Fibroblast of skin of back (primary cell): Measurements from ENCODE around the gene ESD.
"Not testable (repeated sequence)": the region's sequence is repeated elsewhere in the genome, so short reads cannot be mapped to it uniquely, and the experiment has no call there.

Experiments
- DNase-seq: peaks from one replicate; pipeline ENCODE4 v3.0.0-alpha.2; 2013

The ESD gene

DNA sequence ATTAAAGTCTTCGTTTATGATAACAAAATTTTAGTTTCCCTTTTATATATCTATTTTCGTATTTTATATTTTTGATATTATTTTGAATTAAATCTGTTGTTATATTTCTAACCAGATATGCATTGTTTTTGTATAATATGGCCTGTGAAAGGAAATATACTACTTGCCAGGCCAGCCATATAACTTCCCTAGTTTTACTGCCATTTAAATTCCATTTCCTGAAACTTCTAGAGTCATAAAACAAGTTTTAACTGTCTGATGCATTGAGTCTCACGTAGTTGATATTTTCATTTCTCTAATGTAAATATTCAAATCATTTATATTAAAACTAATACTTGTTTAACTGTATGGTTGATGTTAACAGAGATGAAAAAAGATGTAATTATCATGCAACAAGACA, 13.5 kb downstream of the ESD start:
- no peak for DNase-seq

DNA sequence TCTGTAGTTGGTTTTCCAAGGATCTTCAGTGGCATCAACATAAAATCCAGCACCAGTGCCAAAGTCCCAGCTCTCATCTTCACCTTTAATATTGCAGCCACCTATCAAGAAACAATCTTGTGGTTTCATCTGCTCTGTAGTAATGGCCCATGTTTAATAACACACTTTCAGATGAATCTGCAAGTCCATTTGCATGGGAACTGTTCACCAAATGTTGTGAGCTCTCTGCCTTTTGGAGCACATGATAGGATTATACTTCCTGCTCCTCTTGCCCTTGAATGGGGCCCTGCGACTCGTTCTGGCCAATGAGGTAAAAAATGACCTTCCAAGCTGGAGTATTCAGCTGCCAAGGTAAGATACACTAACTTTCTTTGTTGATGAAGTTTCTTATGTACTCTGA, 14.3 kb downstream of the ESD start:
- no peak for DNase-seq

DNA sequence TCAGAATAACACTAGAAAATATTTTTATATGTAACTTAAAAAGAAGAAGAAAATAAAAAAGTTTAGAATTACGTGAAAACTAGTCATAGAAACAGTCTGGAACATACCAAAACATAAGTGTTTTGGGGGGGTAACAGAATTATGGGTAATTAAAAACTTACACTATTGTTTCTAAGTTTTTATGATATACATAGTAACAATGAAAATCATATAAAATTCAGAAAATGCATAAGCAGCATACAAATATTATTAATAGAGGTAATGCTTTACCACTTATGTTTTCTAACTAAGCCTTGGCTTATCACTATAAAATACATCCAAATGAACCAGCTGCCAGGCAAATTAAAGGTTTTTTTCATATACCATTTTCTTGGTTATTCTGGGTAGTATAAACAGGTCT, 14.9 kb downstream of the ESD start:
- DNase-seq, result no peak

DNA sequence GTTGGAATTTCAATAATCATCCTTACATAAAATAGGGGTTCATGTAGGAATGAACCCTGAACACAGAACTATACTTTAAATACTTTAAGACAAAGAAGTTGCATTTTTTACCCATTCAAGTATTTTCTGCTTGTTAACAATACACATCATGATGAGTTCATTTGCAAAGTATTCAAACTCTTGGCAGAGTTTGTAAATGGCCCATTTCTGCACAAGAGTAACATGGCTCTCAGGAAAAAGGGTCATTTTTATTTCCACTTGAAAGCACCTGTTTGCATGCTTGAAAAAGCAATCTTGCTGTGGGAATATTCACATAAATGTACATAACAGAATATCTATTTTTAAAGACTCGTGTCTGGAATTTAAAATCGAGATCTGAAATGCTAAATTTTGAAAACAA, 18.1 kb downstream of the ESD start:
- peak; percentile 41 for DNase-seq

DNA sequence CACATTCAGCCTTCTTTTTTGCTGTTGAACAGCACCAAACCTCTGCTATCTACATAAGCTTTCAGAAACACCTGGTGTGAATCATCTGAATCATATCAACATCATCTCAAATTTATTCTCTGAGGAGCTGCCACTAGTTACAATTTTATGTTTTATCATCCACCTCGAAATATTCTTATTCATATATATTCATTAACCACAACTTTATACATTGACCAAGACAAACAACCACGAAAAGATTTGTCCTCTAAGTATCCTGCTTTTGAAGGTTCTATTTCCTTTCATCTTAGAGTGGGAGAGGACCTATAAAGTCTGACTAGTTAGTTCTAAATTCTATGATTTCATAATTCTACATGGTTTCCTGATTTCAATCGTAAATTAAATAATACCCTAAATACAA, 18.9 kb downstream of the ESD start:
- DNase-seq, result no peak

DNA sequence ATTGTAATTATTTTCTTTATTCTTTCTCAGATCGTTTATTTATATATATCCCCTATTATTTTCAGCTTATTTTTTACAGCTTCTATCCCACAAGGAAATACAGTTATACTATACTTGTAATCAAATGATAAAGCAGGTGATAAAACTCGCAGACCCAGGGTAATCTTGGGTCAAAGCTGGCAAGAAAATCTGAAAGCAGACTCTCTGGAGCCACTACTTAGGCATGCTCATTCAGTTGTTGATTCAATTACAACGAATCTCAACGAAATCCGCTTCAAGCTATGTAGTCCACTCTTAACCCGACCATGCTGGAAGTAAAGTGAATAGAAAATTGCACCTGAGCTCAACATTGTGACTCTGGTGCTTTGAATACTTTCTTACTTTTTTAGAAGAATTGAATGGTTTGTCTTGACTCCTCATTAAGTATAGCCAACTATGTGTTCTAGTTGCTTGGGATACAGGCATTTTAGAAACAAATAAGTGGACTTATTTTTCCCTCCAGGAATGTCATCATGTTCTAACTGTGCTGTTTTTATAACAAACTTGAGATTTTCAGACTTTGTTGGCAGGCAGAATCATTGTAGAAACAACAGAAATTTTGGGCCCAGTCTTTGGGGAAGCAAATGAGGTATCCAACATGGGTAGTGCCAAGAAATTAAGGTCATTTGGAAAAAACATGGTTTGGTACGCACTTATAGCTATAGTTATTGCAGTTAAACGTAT, 21.4 kb downstream of the ESD start:
- DNase-seq, result no peak

DNA sequence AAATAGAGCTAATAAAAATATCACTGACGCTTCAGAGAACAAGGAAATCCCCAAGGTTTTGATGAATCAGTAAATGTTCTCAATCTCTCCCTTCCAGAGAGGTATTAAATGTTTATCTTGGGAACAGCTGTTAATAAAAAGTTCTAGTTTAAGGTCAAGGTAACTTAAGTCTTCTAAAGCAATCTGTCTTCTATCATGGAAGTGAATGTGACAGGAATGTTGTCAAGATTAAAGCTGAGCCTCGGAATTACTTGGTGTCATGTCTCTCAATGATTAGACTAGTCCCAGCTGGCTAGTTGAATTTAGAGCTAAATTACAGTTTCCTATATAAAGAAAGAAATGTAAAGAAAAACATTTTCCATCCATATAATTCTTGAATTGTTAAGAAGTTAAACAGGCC, 23.4 kb downstream of the ESD start:
- no peak for DNase-seq

DNA sequence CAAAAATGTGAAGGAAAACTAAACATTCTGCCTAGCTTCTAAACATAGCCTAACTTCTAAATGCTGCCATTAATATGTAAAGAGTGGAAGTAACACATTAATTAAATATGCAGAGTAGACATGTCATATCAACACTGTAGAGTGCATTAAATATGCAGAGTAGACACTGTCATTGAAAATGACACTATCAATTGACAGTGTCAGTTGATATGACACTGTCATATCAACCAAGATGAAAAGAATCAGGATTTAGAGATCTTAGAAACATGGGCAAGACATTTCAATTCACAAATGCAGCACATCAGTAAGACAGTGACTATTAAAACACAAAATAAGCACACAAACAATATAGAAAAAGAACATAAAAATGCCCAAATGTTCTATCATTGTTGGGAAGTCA, 25.3 kb downstream of the ESD start:
- no peak for DNase-seq

DNA sequence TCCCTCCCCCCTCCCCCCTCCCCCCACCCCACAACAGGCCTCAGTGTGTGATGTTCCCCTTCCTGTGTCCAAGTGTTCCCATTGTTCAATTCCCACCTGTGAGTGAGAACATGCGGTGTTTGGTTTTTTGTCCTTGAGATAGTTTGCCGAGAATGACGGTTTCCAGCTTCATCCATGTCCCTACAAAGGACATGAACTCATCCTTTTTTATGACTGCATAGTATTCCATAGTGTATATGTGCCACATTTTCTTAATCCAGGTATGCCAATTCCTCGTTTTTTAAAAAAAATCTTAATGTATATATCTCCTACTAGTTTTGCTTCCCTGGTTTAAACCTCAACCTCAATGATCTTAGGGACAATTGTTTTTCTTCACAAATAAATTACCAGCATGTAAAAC, 27.0 kb downstream of the ESD start:
- not testable (repeated sequence) for DNase-seq

DNA sequence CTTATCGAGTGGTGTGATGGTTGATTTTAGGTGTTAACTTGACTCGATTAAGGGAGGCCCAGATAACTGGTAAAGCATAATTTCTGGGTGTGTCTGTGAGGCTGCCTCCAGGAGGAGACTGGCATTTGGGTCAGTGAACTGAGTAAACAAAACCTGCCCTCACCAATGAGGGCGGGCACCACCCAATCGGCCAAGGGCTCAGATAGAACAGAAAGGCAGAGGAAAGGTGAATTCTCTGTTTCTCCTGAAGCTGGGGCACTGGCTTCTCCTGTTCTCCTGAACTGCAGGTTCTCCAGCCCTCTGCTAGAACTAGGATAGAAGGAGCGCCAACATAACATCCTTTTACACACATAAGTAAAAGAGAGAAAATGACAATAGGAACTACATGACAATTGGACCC, 35.1 kb downstream of the ESD start:
- no peak for DNase-seq

DNA sequence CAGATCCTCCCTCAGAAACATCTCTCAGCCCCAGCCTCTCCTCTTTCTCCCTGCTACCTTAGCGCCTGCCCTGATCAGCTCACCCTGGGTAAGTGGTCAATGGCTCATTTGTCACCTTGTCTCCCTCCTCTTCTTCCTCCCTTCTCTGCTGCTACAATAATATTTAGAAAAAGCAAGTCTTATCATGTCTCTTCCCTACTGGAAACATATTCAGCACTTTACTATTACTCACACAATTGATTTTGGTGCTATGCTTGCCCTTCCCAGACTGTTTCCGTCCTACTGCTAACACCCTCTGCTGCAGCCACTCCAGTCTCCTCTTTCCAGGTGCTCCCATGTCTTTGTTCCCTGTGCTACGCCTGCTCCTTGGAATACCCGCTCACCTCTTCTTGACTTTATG, 35.8 kb downstream of the ESD start:
- DNase-seq, result no peak

DNA sequence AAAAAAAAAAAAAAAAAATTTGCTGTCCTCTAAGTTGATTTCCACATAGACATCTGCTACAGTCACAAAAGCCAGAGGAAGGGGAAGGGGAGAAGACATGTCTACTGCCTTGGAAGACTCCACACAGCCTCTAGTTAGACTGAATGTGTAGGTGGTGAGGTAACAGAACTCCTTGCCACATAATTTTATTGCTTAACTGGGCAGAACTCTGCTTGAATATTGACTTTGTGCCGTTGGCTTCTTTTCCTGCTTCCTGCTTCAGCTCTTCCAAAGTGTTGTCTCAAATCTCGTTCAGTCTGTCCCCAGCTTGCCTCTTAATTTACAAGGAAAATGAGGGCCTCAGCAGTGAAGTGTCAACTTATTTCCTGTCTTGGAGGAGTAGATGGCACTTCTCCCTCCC, 37.1 kb downstream of the ESD start:
- no peak for DNase-seq

DNA sequence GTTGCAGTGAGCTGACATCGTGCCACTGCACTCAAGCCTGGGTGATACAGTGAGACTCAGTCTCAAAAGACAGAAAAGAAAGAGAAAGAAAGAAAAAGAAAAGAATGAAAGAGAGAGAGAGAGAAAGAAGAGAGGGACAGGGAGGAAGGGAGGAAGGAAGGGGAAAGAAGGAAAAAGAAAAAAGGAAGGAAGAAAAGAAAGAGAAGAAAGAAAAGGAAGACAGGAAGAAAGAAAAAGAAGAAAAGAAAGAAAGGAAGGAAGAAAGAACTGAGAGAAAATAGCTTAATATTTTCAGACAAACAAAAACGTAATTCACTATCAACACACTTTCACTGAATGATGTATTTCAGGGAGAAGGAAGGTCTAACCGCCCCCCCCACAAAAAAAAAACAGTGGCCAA, 39.3 kb downstream of the ESD start:
- no peak for DNase-seq

DNA sequence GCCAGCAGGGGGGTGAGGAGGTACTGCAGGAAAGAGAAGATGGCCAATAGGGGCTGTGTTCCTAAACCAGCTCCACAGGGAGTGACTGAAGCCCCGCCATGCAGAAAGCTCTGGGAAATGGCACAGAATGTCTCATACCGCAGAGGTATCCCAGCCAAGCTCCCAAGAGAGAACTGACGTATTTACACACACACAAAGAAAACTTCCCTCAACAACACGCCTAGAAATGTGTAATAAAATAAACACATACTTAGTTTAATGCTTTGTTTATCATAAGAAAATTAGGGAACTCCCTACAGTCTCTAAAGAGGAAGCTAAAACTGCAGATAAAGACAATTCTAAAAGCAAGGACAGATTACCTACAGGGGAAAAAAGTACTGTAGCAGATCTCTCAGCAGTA, 40.0 kb downstream of the ESD start:
- DNase-seq, result peak; percentile 85

DNA sequence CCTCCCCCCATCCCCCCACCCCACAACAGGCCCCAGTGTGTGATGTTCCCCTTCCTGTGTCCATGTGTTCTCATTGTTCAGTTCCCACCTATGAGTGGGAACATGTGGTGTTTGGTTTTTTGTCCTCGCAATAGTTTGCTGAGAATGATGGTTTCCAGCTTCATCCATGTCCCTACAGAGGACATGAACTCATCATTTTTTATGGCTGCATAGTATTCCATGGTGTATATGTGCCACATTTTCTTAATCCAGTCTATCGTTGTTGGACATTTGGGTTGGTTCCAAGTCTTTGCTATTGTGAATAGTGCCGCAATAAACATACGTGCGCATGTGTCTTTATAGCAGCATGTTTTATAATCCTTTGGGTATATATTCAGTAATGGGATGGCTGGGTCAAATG, 41.5 kb downstream of the ESD start:
- DNase-seq, result not testable (repeated sequence)

DNA sequence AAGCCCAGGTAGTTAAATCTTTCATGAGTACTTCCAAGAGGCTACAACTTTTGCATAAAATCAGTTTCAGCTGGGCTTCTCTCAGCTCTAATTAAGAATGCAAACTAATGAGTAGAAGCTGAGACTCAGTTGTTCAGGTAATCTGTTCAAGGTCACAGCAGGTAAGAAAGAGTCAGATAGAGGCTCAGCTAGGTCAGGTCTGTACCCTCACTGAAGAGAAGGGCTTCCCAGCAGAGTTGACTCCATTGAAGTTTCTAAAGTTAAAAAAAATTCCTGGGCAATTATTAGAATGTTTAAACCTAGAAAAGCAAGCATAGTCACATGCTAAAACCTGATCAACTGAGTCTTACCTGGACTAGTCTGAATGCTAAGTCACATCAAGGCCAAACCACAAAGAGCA, 42.1 kb downstream of the ESD start:
- DNase-seq, result no peak

DNA sequence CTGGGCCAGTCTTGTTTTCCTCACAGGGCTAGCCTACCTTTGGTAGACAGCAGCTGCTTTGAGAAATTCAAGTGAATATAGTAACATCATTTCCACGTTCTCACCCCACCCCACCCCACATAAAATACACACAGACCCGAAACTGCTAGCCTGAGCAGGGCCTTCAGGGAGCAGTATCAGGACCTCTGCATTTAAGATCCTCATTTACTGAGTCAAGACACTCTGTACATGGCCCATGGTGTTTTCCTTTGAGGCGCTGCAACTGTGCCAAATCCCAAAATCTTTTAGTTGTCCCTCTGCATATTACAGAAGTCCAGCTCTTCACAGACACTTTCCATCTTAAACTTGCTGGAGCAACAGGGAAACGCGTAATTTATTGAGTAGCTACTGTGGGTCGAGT, 43.0 kb downstream of the ESD start:
- no peak for DNase-seq

DNA sequence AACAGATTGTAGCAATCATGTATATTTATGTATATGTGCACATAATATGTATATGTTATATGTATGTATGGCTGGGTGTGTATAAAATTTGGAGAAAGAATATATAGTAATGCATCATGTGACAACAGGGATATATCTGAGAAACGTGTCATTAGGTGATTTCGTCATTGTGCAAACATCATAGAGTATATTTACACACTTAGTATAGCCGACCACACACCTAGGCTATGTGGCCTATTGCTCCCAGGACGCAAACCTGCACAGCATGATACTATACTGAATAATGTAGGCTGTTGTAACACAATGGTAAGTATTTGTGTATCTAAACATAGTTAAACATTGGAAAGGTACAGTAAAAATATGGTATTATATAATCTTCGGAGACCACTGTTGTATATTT, 43.8 kb downstream of the ESD start:
- no peak for DNase-seq

DNA sequence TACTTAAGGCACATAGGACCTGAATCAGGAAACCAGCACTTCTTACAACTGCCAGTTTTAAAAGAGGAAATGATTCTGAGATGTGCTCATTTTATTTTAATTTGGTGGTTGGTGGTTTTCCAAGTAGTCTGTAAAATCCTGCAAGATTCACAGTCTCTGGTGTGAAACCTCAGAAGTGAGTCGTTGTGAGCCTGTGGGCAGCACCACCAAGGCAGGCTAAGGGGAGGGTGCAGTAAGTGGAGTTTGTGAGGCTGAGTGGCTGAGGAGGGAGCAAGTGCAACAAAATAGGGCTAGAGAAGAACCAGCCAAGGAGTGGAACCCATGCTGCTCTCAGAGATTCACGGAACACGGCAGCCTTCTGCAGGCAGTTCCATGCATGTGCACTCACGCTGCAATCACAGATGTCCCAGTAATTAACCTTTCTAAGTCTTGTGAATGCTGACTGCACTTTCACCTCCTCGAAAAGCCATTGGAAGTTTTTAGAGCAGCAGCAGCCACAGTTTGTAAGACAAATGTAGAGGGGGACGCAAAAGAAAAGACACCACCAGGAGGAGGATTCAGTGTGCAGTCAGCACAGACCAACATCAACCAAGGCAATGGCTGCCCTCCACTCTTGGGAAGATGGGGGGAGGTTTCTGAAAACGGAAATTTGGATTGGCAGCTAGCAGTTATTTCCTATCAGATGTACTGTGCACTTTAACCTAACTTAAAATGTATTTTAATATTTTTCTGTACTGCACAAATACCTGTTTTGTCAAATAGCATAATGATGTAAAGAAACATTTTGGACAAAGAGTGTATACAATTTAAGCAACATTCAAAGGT, 44.9 kb downstream of the ESD start:
- DNase-seq, result peak; percentile 51

DNA sequence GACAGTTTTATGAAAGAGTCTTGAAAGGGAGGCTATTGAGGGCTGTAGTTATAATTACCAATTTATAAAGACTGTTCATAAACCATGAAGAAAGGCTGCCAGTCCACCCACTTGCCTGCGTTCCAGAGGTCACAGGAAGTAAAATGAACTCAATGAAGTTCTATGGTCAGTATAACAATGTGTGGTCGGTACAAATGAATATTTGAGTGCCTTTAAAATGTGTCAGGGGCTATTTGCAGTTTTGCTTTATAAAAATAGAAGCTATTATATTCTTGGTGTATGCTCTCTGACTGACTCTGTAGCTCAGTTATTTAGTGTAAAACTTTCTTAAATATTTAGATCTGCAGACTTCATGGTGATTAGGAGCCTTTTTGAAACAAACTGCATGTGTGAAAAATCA, 47.0 kb downstream of the ESD start:
- peak; percentile 47 for DNase-seq

DNA sequence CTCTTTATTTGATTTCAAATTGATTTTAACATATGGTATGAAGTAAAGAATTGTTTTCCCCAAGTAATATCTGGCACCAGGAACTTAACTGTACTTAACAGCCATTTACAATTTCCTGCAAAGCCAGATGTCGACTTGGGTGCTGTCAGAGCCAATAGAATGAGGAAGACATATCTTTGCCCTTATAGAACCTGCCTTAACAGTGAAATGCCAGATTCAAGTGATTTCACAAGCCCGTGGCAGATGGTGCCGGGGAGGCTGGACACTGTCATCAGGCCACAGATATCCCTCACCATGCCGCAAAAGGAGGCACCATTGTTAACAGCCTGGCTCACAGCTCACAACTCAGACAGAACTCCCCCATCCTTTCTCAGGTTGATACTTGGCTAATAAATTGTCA, 48.7 kb downstream of the ESD start:
- DNase-seq, result no peak

DNA sequence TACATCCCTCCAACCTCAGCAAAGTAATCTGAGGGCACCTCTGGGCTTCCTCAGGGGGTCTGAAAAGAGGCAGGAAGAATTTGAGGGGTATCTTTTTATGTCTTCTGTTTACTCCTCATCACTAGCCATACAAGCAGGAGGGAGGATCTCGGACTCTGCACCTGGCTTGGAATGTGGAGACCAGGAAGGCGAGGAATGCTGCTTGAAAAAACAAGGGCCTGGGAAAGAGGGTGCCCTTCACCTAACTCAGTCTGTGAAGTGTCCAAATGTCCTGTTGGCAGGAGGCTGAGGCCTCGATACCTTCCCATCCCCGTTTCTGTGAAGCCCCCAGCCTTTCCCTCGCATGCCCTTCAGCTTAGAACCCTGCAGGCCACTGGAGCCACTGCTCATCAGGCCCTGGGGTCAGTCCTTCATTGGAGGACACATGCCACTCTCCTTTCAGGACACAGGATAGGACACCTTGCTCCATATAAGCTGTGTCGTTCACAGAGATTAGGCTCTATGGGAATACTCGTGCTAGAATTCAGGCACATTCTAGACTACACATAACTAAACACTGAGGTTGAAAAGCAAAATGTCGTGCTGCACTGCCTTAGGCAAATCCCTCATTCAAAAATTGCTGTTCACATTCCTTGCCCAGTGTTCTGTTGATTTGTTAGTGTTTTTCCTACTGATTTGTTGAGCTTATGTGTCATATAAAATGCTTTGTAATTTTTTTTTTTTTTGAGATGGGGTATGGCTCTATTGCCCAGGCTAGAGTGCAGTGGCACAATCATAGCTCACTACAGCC, 49.7 kb downstream of the ESD start:
- no peak for DNase-seq

DNA sequence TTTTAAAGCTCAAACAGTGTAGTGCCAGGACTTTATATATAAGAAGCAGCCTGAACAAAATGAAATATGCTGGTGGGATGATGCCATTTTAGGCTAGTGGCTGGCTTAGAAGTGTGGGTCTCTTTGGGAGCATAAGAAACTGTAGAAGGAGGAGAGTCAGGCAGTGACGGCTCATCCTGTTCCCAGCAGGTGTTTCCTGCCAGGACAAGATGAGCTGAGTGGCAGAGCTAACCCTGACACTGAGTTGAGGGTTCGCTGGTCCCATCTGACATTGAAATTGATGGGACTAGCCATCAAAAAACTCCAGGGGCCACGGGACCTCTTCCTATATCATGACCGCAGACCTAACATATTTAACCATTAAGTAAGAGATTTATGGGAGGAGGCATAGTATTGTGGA, 51.3 kb downstream of the ESD start:
- no peak for DNase-seq

DNA sequence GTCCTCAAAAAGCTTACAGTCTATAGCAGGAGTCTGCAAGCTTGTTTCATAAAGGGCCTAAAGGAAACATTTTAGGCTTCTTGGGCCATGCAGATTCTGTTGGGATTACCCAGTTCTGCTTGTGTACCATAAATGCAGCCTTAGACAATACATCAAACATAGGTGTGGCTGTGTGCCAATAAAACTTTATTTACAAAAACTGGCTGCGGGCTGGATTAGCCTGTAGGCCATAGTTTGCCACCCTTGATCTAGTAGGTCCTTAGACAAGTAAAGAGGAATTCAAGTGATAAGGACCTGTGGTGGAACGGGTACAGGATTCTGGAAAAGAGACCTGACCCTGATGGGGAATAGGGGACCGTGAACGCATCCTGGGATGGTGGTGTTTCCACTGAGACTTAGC, 51.9 kb downstream of the ESD start:
- no peak for DNase-seq
